G401.6 (cell line): ENCODE data around the gene ABHD16B.
"Not testable (repeated sequence)": the region's sequence is repeated elsewhere in the genome, so short reads cannot be mapped to it uniquely, and the experiment has no call there.

Experiments
- FAIRE-seq: peaks from 2 replicates; lab custom pipeline; 2012; peaks lifted over from hg19 to GRCh38; lab: Jason Lieb, UNC

The ABHD16B gene

DNA sequence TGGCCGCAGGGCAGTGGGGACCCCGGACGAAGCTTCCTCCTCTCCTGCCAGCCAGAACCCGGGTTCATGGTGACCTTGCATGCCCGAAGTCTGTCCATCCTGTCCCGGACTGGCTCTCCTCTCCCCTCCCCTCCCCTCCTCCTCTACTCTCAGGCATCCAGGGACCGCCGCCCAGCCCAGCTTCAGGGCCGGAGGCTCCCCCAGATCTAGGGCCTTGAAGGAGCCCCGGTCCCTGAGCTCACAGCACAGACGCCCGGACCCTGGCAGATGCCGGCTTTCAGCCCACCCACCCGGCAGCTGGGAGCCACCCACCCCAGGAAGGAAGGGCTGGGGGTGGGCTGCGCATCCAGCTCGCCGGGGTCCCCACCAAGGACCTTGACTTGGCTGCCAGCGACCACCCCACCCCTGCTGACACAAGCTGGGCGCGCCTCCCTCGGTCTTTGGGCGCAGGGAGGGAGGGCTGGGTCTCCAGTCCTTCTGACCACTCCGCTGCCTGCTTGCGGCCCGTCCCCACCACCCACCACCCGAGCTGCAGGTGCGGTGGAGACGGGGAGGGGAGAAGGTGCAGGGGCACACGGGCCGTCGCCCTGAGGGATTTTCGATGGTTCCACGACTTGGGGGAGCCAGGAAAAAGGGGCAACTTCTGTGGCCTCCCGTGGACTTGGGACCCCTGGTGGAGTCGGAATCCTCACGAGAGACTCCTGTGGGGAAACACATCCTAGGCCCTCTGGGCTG lies 5.8 kb upstream of the ABHD16B start:
- no peak for FAIRE-seq

- FAIRE-seq = no peak
Measured at GRCh38 chr20:63856098-63856511, 5.2 kb upstream of the ABHD16B start.

GRCh38 chr20:63857764-63858392 lies 3.4 kb upstream of the ABHD16B start:
- FAIRE-seq = no peak

GRCh38 chr20:63858393-63859165 lies 2.7 kb upstream of the ABHD16B start:
- FAIRE-seq = peak; percentile 39

DNA sequence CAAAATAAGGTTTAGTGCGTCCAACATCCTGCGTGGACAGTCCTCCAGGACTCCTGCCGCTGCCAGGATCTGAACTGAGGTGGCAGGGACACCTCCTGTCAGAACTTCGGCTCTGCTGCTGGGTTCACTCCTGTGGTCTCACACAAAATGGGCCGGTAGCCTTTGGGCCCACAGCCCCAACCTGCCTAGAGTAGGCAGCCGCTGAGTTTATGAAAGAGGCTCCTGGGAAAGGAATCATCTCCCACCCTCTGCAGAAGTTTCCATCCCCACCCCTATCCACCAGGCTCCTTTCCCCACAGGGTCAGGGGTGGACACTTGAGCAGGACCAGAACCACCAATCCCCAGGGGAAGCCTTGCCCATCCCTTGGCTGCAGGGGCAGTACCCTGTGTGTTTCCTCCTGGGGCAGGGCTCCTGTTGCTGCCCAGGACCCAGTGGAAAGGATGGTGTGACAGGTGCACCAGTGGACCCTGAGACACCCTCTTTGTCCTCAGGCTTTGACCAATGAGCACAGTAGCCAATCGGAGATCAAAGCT lies 2.1 kb upstream of the ABHD16B start:
- FAIRE-seq = no peak

- FAIRE-seq = no peak
Measured at GRCh38 chr20:63860325-63861051, 810 bp upstream of the ABHD16B start.

- FAIRE-seq = no peak
Measured at GRCh38 chr20:63861981-63862901, 943 bp downstream of the ABHD16B start.

- no peak for FAIRE-seq
Measured at GRCh38 chr20:63863021-63863797, 1.9 kb downstream of the ABHD16B start.

GRCh38 chr20:63863798-63864544 lies 2.7 kb downstream of the ABHD16B start:
- no peak for FAIRE-seq

GRCh38 chr20:63864545-63864977 lies 3.3 kb downstream of the ABHD16B start:
- FAIRE-seq = no peak

- peak; percentile 98 for FAIRE-seq
Measured at GRCh38 chr20:63864978-63865640, 3.8 kb downstream of the ABHD16B start, which contains the start of gene TPD52L2. Gene TPD52L2, plus strand, starts transcription at chr20:63865270. Its CDS starts 96 bp downstream, at chr20:63865366.

GRCh38 chr20:63867042-63867441 lies 5.7 kb downstream of the ABHD16B start:
- FAIRE-seq = not testable (repeated sequence)

DNA sequence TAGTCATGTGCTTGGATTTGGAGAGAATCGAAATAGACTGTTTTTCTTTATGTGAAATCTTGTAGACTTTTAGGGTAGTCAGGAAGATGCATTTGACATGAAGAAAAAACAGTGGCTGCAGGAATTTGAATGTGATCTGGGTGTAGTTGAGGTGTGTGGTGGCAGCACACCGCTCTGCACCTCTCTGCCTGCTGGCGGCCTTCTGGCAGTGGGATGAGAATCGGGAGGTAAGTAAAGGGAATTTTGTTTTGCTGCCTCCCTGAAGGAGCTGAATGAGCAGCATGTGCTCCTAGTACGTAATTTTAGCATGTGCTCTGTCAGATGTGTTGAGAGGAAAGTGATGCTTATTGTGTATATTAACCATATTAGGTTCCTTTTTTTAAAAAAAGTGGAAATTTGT lies 7.0 kb downstream of the ABHD16B start:
- FAIRE-seq = no peak

GRCh38 chr20:63873477-63873971 lies 12.2 kb downstream of the ABHD16B start:
- FAIRE-seq = no peak

DNA sequence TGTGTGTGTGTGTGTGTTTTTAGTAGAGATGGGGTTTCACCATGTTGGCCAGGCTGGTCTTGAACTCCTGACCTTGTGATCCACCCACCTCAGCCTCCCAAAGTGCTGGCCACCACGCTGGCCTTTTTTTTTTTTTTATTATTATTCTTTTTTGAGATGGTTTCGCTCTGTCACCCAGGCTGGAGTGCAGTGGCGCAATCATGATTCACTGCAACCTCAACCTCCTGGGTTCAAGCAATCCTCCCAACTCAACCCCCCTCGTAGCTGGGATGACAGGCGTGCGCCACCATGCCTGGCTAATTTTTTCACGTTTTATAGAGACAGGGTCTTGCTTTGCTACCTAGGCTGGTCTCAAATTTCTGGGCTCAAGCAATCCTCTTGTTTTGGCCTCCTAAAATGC lies 12.9 kb downstream of the ABHD16B start:
- FAIRE-seq = not testable (repeated sequence)

DNA sequence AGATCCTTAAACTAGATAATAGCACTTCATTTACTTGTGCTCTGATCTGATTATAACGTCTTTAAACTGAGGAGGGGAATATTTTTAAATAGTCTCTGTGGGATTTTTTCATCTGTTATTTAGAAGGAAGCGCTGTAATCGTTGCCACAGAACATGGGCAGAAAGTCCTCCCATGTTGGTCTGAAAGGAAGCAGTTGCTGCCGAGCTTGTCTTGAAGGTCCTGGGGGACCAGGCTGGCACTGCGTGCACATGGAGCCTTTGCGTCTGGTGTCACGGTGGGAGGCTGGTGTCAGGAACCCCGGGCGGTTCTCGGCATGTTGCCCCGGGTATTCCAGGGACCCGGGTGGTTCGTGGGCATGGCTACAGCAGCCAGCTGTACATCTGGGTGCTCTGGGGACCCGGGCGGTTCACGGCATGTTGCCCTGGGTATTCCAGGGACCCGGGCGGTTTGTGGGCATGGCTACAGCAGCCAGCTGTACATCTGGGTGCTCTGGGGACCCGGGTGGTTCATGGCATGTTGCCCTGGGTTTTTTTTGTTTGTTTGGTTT lies 15.3 kb downstream of the ABHD16B start:
- no peak for FAIRE-seq

DNA sequence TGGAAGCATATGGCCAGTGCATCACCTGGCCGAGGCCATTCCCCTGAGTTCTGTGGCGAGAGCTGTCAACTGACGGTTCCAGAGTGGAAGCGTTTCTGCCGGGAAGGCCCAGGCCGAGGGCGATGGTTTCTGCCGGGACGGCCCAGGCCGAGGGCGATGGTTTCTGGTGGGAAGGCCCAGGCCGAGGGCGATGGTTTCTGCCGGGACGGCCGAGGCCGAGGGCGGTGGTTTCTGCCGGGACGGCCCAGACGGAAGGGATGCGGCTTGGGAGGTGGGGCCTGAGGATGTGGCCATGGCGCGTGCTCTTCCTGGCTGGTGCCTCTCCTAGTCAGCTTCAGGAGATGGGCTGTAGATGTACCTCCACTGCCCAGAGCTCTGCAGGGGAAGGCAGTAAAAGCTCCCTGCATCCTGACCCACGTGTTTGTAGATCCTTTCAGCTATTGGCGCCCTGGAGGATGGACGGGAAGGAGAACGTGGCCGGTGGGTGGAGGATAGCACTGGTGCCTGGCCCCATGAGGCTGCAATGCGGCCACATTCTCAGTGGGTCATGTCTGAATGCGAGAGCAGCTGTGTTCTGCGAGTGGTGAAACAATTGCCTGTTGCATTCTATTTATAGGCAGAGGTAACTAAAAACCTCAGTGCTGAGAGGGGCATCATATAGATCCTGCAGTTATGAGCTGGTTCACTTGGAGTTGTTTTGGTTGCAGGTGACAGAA lies 16.6 kb downstream of the ABHD16B start:
- no peak for FAIRE-seq
